OCI-LY3 (cell line): ENCODE data around the gene OR2AK2.

ENCODE experiments used
- H2AFZ ChIP-seq: fragments of 200-600, 300-600 bp; shearing (Covaris generic); 2 replicates; pipeline ENCODE4 v1.6.0; 2014; ENCODE audit warnings: antibody characterized with exemption, low read depth, low read length
- H3K27ac ChIP-seq: fragments of 200-600, 300-600 bp; sonication (generic); 2 replicates; pipeline ENCODE4 v1.5.1; 2014; ENCODE audit warnings: mild to moderate bottlenecking, low read length, moderate library complexity, mixed read lengths
- H3K27me3 ChIP-seq: fragments of 200-600, 300-600 bp; sonication (generic); 2 replicates; pipeline ENCODE4 v1.6.1; 2014; ENCODE audit warnings: low read depth, low read length, mixed read lengths
- H3K36me3 ChIP-seq: fragments of 200-600, 300-600 bp; sonication (generic); replicated peaks from 2 replicates; pipeline ENCODE3; 2014; ENCODE audit warnings: low read depth, low read length, mixed read lengths
- H3K4me1 ChIP-seq: fragments of 300-600, 200-600 bp; sonication (generic); 2 replicates; pipeline ENCODE4 v1.6.1; 2014; ENCODE audit warnings: low read length, mixed read lengths
- H3K4me2 ChIP-seq: fragments of 200-600, 300-600 bp; sonication (generic); 2 replicates; pipeline ENCODE4 v1.6.1; 2014; ENCODE audit warnings: low read length, mixed read lengths
- H3K4me3 ChIP-seq: fragments of 300-600, 200-600 bp; sonication (generic); 2 replicates; pipeline ENCODE4 v1.5.1; 2014; ENCODE audit warnings: antibody characterized with exemption, mild to moderate bottlenecking, low read length, moderate library complexity
- H3K79me2 ChIP-seq: fragments of 300-600, 200-600 bp; shearing (Covaris generic); 2 replicates; pipeline ENCODE4 v1.6.1; 2014; ENCODE audit warnings: mild to moderate bottlenecking, low read length, mixed read lengths
- H3K9ac ChIP-seq: fragments of 300-600, 200-600 bp; shearing (Covaris generic); 2 replicates; pipeline ENCODE4 v1.6.0; 2014; ENCODE audit warnings: mild to moderate bottlenecking, low read length, moderate library complexity
- H3K9me3 ChIP-seq: fragments of 200-600, 300-600 bp; shearing (Covaris generic); 2 replicates; pipeline ENCODE4 v1.6.1; 2014; ENCODE audit warnings: low read length, mixed read lengths; ENCODE audit not compliant: insufficient read depth
- H4K20me1 ChIP-seq: fragments of 200-600, 300-600 bp; sonication (generic); 2 replicates; pipeline ENCODE4 v1.6.1; 2016; ENCODE audit warnings: low read length, mixed read lengths; ENCODE audit not compliant: insufficient read depth
- CTCF ChIP-seq: fragments of 200-600, 300-600 bp; sonication (generic); IDR thresholded peaks from 2 replicates; pipeline ENCODE4 v1.5.1; 2014; ENCODE audit warnings: antibody characterized with exemption, low read length, low read depth
- EZH2phosphoT487 ChIP-seq: fragments of 200-600 bp; shearing (Covaris generic); IDR thresholded peaks from 2 replicates; pipeline ENCODE4 v1.6.1; 2018; ENCODE audit warnings: antibody characterized with exemption, mixed run types, low read depth

The OR2AK2 gene

DNA sequence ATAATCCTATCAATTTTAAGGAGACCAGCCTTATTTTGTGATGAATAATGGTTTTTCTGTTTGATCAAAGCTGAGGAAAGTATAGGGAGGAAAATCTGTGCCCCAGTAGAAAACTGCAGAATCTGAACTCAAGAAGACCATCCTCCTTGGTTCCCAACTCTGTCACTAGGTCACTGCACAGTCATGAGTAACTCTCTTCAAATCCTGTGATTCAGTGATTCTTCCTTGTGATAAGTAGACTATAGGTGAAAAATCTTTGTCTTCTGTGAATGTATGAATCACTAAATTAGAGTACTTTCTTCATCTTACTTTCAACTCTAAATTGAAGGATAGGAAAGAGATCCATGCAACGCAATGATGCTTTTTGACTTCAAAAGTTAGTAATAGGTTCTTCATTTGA lies 35.1 kb downstream of the OR2AK2 start:
- Histone ChIP-seq H3K27ac (no peak overlapping the region), H3K4me3 (no peak overlapping the region), H3K36me3 (no peaks in the 10 kb centered on the region), H4K20me1 (no peaks in the 10 kb centered on the region), H3K79me2 (no peaks in the 10 kb centered on the region), H3K27me3 (no peaks in the 10 kb centered on the region), H2AFZ (no peak overlapping the region), H3K9ac (no peak overlapping the region), H3K4me2 (no peak overlapping the region), H3K4me1 (no peaks in the 10 kb centered on the region), H3K9me3 (no peaks in the 10 kb centered on the region)
- no peak for TF ChIP-seq CTCF
- TF ChIP-seq EZH2phosphoT487 = no peak

- TF ChIP-seq CTCF = no peak
- no peak for TF ChIP-seq EZH2phosphoT487
- Histone ChIP-seq H3K27ac (no peak overlapping the region), H3K4me1 (no peaks in the 10 kb centered on the region), H3K4me2 (no peak overlapping the region), H4K20me1 (no peaks in the 10 kb centered on the region), H3K36me3 (no peaks in the 10 kb centered on the region), H2AFZ (no peak overlapping the region), H3K9ac (no peak overlapping the region), H3K79me2 (no peaks in the 10 kb centered on the region), H3K27me3 (no peaks in the 10 kb centered on the region), H3K9me3 (0 out of 2 replicates have a peak, but pooled peaks cover 2% of the 10 kb centered on the region), H3K4me3 (no peak overlapping the region)
Observed at GRCh38 chr1:248007778-248008177, 42.7 kb downstream of the OR2AK2 start.

DNA sequence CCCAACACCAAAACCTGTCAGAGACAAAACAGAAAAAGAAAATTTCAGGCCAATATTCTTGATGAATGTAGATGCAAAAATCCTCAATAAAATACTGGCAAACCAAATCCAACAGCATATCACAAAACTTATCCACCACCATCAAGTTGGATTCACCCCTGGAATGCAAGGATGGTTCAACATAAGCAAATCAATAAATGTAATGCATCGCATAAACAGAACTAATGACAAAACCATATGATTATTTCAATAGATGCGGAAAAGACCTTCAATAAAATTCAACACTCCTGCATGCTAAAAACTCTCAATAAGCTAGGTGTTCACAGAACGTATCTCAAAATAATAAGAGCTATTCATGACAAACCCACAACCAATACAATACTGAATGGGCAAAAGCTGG lies 44.6 kb downstream of the OR2AK2 start:
- Histone ChIP-seq H3K4me3 (no peak overlapping the region), H3K9me3 (0 out of 2 replicates have a peak, but pooled peaks cover 2% of the 10 kb centered on the region), H3K4me1 (no peaks in the 10 kb centered on the region), H4K20me1 (no peaks in the 10 kb centered on the region), H3K36me3 (no peaks in the 10 kb centered on the region), H3K9ac (no peak overlapping the region), H3K4me2 (no peak overlapping the region), H3K27me3 (no peaks in the 10 kb centered on the region), H3K79me2 (no peaks in the 10 kb centered on the region), H2AFZ (no peak overlapping the region), H3K27ac (no peak overlapping the region)
- TF ChIP-seq CTCF (no peak), EZH2phosphoT487 (no peak)

DNA sequence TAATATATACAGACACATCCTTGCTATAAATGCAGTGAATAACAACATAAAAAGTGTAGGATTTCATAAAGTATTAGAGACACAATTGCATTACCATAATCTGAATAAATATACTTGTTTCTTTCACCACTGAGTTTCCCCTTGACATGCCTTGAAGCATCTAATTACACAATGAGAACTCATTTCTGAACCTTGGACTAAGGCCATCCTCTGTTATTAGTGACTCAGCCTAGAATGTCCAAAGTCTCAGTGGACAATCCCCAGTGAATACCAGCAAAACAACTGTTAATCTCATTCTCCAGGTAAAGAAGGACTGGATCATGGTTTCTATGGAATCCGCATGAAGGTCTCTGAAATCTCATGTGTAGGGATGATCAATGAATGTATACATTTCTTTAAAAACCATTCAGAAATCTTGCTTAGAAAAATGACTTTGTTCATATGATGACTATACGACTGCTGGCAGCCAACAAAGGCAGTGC lies 48.2 kb downstream of the OR2AK2 start, which contains the start of gene OR2L5:
TSS of gene OR2L5 (plus strand) at position 432 of the 482 bp plus-strand sequence. CDS start 8,288 bp downstream, outside the sequence.
- Histone ChIP-seq H3K4me1 (no peaks in the 10 kb centered on the region), H3K79me2 (no peaks in the 10 kb centered on the region), H3K9ac (no peak within 1 kb of the TSS), H2AFZ (no peak within 1 kb of the TSS), H3K4me3 (no peak within 1 kb of the TSS), H3K9me3 (0 out of 2 replicates have a peak, but pooled peaks cover 2% of the 10 kb centered on the region), H3K36me3 (no peaks in the 10 kb centered on the region), H3K4me2 (no peak within 1 kb of the TSS), H3K27ac (no peak within 1 kb of the TSS), H4K20me1 (no peaks in the 10 kb centered on the region), H3K27me3 (no peaks in the 10 kb centered on the region)
- TF ChIP-seq CTCF (no peak), EZH2phosphoT487 (no peak)
